HepG2 (cell line): ENCODE results near the gene SH2D6. TPM values are rescaled to one million over a fixed set of nuclear protein-coding genes. Genes with fewer than 3 reads are reported as not detected.
A peak's percentile ranks its signal among the peaks of the same experiment; 100 is the strongest.

Source experiments
- AGO1 ChIP-seq: fragments of 200-400 bp; formaldehyde crosslinking; IDR thresholded peaks from 2 replicates; pipeline ENCODE4 v1.6.1; 2017; ENCODE audit warnings: mild to moderate bottlenecking, low read depth, low read length, moderate library complexity; ENCODE audit not compliant: poor library complexity, severe bottlenecking
- BCL3 ChIP-seq: sonication (generic); formaldehyde crosslinking; IDR thresholded peaks from 2 replicates; pipeline ENCODE4 v1.5.1; 2020; ENCODE audit warnings: mild to moderate bottlenecking, missing genetic modification reagents, moderate library complexity
- BHLHE40 ChIP-seq: IDR thresholded peaks from 2 replicates; pipeline ENCODE4 v1.6.1; 2011; ENCODE audit warnings: low read length, improper control_type of control experiment
- BORCS8-MEF2B ChIP-seq: sonication (generic); formaldehyde crosslinking; IDR thresholded peaks from 2 replicates; pipeline ENCODE4 v1.8.0; 2022; ENCODE audit warnings: mild to moderate bottlenecking, missing genetic modification reagents
- FOXC1 ChIP-seq: sonication (generic); formaldehyde crosslinking; IDR thresholded peaks from 2 replicates; pipeline ENCODE4 v1.8.0; 2022; ENCODE audit warnings: mild to moderate bottlenecking, missing genetic modification reagents, borderline replicate concordance
- FOXO4 ChIP-seq: sonication (generic); formaldehyde crosslinking; conservative IDR thresholded peaks from 2 replicates; pipeline ENCODE4 v1.8.1; 2023; ENCODE audit warnings: missing genetic modification reagents
- GATAD2A ChIP-seq: IDR thresholded peaks from 2 replicates; pipeline ENCODE4 v1.6.1; 2016
- HCFC1 ChIP-seq: fragments of 150-350 bp; IDR thresholded peaks from 2 replicates; pipeline ENCODE4 v1.6.1; 2014; ENCODE audit warnings: low read depth, low read length
- HDAC1 ChIP-seq: sonication (generic); formaldehyde crosslinking; IDR thresholded peaks from 2 replicates; pipeline ENCODE4 v1.5.1; 2020; ENCODE audit warnings: mild to moderate bottlenecking, missing genetic modification reagents
- HIVEP1 ChIP-seq: sonication (generic); formaldehyde crosslinking; IDR thresholded peaks from 2 replicates; pipeline ENCODE4 v1.4.0; 2020; ENCODE audit warnings: mild to moderate bottlenecking, missing genetic modification reagents
- KLF9 ChIP-seq: IDR thresholded peaks from 2 replicates; pipeline ENCODE4 v1.6.1; 2016; ENCODE audit warnings: low read depth
- MED13 ChIP-seq: sonication (generic); formaldehyde crosslinking; IDR thresholded peaks from 2 replicates; pipeline ENCODE4 v1.5.0; 2020; ENCODE audit warnings: missing genetic modification reagents
- MED8 ChIP-seq: sonication (generic); formaldehyde crosslinking; IDR thresholded peaks from 2 replicates; pipeline ENCODE4 v1.8.1; 2023; ENCODE audit warnings: mild to moderate bottlenecking, missing genetic modification reagents; ENCODE audit not compliant: insufficient replicate concordance
- MEIS1 ChIP-seq: sonication (generic); formaldehyde crosslinking; IDR thresholded peaks from 2 replicates; pipeline ENCODE4 v1.9.0; 2021; ENCODE audit warnings: mild to moderate bottlenecking, missing genetic modification reagents, moderate library complexity, borderline replicate concordance
- MYNN ChIP-seq: sonication (generic); formaldehyde crosslinking; IDR thresholded peaks from 2 replicates; pipeline ENCODE4 v1.4.0; 2020; ENCODE audit warnings: mild to moderate bottlenecking, low read depth, missing genetic modification reagents
- PITX1 ChIP-seq: sonication (generic); formaldehyde crosslinking; IDR thresholded peaks from 2 replicates; pipeline ENCODE4 v1.5.1; 2020; ENCODE audit warnings: mild to moderate bottlenecking, missing genetic modification reagents
- RBM39 ChIP-seq: fragments of 200-400 bp; formaldehyde crosslinking; IDR thresholded peaks from one replicate; pipeline ENCODE4 v1.6.1; 2018; ENCODE audit warnings: antibody characterized with exemption, mild to moderate bottlenecking, low read depth, low read length; ENCODE audit not compliant: poor library complexity, severe bottlenecking
- STAG1 ChIP-seq: sonication (generic); formaldehyde crosslinking; IDR thresholded peaks from 2 replicates; pipeline ENCODE4 v1.4.0; 2020; ENCODE audit warnings: missing genetic modification reagents
- TSC22D2 ChIP-seq: sonication (generic); formaldehyde crosslinking; IDR thresholded peaks from 2 replicates; pipeline ENCODE4 v1.5.1; 2020; ENCODE audit warnings: missing genetic modification reagents, mild to moderate bottlenecking, borderline replicate concordance
- ZFY ChIP-seq: sonication (generic); formaldehyde crosslinking; IDR thresholded peaks from 2 replicates; pipeline ENCODE4 v1.4.0; 2020; ENCODE audit warnings: missing genetic modification reagents
- ZMAT3 ChIP-seq: sonication (generic); formaldehyde crosslinking; conservative IDR thresholded peaks from 2 replicates; pipeline ENCODE4 v1.7.0; 2021; ENCODE audit warnings: missing genetic modification reagents
- ZNF264 ChIP-seq: sonication (generic); formaldehyde crosslinking; IDR thresholded peaks from 2 replicates; pipeline ENCODE4 v1.4.0; 2020; ENCODE audit warnings: missing genetic modification reagents
- ZNF350 ChIP-seq: sonication (generic); formaldehyde crosslinking; IDR thresholded peaks from 2 replicates; pipeline ENCODE4 v1.4.0; 2020; ENCODE audit warnings: mild to moderate bottlenecking, low read depth, missing genetic modification reagents, borderline replicate concordance
- ZNF768 ChIP-seq: sonication (generic); formaldehyde crosslinking; IDR thresholded peaks from 2 replicates; pipeline ENCODE4 v1.4.0; 2020; ENCODE audit warnings: missing genetic modification reagents
- ZNF790 ChIP-seq: sonication (generic); formaldehyde crosslinking; IDR thresholded peaks from 2 replicates; pipeline ENCODE4 v1.8.0; 2022; ENCODE audit warnings: missing genetic modification reagents, mild to moderate bottlenecking, borderline replicate concordance
- polyA plus RNA-seq, 8 experiments: library from polyadenylated mRNA; depleted of rRNA in 3 of 8; stranded (reverse) in 7 of 8; unstranded in 1 of 8; fragments of >200 nt; fragmentation: Illumina TruSeq in 4 of 8; extraction: Trizol in 4 of 8; gene quantifications; 2 replicates each; pipeline versions ENCODE4 v1.2.1 to v1.2.3, GENCODE V29; 2011 to 2016; ENCODE audit warnings: low read depth in 4 of 8, missing spikeins in 1 of 8, mixed read lengths in 1 of 8; ENCODE audit not compliant: insufficient read depth in 1 of 8
- total RNA-seq, 5 experiments: library from RNA; depleted of rRNA; stranded (reverse); fragments of >200 nt; fragmentation: Illumina TruSeq; extraction: Trizol; gene quantifications; 2 replicates each; pipeline ENCODE4 v1.2.3, GENCODE V29; 2016; ENCODE audit warnings: low read depth in 1 of 5
- TF ChIP-seq, protein P1 (sequence below): sonication (generic); formaldehyde crosslinking; IDR thresholded peaks from 2 replicates; pipeline ENCODE4 v1.4.0; 2020; ENCODE audit warnings: mild to moderate bottlenecking, missing genetic modification reagents

Gene SH2D6
- total and polyA plus RNA-seq, 2 of the 13 experiments (the other 11 are each of a cell fraction or from before 2014, with no cell fraction given) = 0.11 to 0.26 TPM

DNA sequence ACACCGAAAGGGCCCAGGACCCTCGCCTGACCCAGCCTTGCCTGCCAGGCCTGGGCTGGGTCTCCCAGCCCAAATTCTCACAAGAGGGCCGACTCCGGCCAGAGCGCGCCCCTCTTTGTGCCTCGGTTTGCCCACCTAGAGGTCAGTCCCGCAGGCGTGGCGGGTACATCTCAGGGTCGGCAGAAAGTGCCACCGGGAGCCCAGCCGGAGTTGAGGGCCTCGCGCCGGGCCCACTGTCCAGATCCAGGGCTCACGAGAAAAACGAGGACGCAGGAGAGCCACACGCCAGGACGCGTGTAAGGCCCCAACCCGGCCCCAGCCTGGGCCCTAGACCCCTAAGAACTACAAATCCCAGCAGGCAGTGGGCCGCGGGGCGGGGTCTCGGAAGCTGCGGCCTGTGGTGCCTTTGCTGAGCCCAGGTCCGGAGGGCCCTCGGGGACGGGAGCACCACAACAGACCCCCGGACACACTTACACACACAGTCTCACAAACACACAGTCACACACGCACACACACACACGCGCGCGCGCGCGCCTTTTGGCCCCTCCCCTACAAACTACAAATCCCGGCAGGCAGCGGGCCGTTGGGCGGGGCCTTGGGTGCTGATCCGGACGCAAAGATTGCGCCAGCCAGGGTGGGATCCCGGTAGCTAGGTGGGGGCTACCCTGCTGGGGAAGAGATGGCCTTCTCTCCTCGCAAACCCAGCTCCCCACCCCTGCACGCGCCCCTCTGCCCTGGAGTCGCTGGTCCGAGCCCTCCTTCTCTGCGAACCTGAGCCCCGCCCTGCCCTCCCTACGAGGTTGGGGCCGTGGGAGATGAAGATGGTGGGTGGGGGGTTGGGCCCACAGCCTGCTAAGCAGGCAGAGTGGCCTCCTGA lies at the start of gene SH2D6 (continued):
- TF ChIP-seq, protein P1, sequence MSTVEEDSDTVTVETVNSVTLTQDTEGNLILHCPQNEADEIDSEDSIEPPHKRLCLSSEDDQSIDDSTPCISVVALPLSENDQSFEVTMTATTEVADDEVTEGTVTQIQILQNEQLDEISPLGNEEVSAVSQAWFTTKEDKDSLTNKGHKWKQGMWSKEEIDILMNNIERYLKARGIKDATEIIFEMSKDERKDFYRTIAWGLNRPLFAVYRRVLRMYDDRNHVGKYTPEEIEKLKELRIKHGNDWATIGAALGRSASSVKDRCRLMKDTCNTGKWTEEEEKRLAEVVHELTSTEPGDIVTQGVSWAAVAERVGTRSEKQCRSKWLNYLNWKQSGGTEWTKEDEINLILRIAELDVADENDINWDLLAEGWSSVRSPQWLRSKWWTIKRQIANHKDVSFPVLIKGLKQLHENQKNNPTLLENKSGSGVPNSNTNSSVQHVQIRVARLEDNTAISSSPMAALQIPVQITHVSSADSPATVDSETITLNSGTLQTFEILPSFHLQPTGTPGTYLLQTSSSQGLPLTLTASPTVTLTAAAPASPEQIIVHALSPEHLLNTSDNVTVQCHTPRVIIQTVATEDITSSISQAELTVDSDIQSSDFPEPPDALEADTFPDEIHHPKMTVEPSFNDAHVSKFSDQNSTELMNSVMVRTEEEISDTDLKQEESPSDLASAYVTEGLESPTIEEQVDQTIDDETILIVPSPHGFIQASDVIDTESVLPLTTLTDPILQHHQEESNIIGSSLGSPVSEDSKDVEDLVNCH = peak; percentile 52; the same call in 1 of the 2 replicates
- TF ChIP-seq BCL3 (CRISPR knock-in tag) = peak; percentile 49; the same call in 1 of the 2 replicates
- peak; percentile 22 for TF ChIP-seq MED8 (CRISPR knock-in tag)
- peak; percentile 81 for TF ChIP-seq GATAD2A
- TF ChIP-seq KLF9 (CRISPR knock-in tag) = no peak
- peak; percentile 76 for TF ChIP-seq ZNF768
- TF ChIP-seq MEIS1 (CRISPR knock-in tag) = 0 out of 2 replicates have a peak, but pooled peaks have one; percentile 23
- peak; percentile 53 for TF ChIP-seq ZNF790 (CRISPR knock-in tag)
- peak; percentile 100 for TF ChIP-seq ZFY (CRISPR knock-in tag)
- peak; percentile 86; the same call in 1 of the 2 replicates for TF ChIP-seq ZNF350 (CRISPR knock-in tag)
- TF ChIP-seq STAG1 = 0 out of 2 replicates have a peak, but pooled peaks have one; percentile 1
- TF ChIP-seq BHLHE40 = no peak
- peak; percentile 70 for TF ChIP-seq AGO1
- peak; percentile 30; the same call in 1 of the 2 replicates for TF ChIP-seq ZMAT3 (CRISPR knock-in tag)
- peak; percentile 64; the same call in 1 of the 2 replicates for TF ChIP-seq BORCS8-MEF2B
- TF ChIP-seq HIVEP1 = peak; percentile 57
- peak; percentile 93 for TF ChIP-seq HCFC1
- peak; percentile 85 for TF ChIP-seq TSC22D2
- peak; percentile 83; the same call in 1 of the 2 replicates for TF ChIP-seq FOXC1 (CRISPR knock-in tag)
- 0 out of 2 replicates have a peak, but pooled peaks have one; percentile 24 for TF ChIP-seq MED13 (CRISPR knock-in tag)
- peak; percentile 73; the same call in 1 of the 2 replicates for TF ChIP-seq PITX1 (CRISPR knock-in tag)
- TF ChIP-seq HDAC1 (CRISPR knock-in tag) = no peak; the same call in 1 of the 2 replicates
- TF ChIP-seq ZNF264 (CRISPR knock-in tag) = peak; percentile 78
- peak; percentile 100 for TF ChIP-seq FOXO4 (CRISPR knock-in tag)
- TF ChIP-seq RBM39 = peak; percentile 69
- no peak for TF ChIP-seq MYNN
